Fibroblast of skin of back (primary cell): ENCODE measurements around the gene SCUBE1.

Experiments
- DNase-seq: peaks from one replicate; pipeline ENCODE4 v3.0.0-alpha.2; 2013

SCUBE1 gene

DNA sequence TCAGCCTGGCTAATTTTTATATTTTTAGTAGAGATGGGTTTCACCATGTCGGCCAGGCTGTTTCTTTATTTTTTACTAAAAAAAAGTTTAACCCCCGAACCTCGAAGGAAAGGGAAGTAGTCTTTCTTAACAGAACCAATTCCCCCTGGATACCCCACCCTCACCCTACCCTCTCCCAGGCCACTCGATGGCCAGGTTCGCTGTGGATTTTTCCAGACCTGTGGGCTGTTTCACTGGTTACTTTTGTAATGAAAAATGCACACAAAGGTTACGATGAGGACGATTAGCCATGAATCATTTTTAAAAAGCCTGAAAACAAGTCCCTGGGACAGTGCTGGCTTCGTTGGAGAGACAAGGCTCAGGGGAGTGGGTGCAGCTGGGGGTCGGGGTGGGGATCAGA, 189.3 kb downstream of the SCUBE1 start:
- DNase-seq: no peak

DNA sequence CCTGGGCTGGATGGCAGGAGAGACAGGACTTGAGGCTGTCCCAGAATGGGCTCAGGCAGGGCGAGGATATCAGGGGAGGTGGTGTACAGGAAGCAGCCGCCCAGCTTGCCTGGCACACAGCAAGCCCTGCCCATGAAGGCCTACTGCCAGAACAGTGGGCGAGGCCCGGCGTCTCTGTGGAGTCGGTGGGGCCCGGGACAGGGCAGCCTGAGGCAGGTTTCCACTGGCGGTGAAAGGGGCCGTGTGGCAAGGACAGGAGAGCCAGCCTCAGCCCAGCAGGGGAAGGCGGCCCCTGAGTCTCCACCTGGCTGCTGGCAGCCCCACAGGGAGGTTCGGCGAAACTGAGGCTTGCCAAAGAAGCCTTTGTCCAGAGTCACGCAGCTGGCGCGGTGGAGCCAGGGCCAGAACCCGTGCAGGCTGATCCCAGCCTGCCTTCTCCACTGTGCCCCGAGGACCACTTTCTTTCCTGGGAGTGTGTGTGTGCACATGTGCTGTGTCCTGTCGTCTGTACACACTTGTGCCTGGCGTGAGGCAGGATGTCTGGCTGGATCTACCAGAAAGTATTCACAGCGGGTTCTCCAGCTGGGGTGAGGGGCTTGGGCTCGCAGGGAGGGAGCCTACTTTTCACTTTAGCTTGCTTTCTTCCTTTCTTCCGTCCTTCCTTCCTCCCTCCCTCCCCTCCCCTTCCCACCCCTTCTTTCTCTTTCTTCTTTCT, 190.7 kb downstream of the SCUBE1 start:
- peak; percentile 61 for DNase-seq

DNA sequence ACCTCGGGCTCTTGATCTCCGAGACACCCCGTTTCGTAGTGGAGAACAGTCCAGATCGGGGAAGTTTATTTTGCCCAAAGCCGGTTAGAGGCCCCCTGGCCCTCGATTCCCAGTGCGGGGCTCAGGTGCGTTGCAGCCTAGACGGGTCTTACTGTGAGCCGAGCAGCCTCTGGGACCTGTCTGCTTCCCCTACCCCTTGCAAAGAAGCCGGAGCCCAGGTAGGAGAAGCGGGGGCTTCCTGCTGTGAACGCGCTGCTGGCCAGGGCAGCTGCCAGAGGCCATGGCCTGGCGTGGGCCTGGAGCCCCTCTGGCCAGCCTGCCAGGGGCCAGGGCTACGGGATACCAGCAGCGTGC, 191.2 kb downstream of the SCUBE1 start:
- no peak for DNase-seq

DNA sequence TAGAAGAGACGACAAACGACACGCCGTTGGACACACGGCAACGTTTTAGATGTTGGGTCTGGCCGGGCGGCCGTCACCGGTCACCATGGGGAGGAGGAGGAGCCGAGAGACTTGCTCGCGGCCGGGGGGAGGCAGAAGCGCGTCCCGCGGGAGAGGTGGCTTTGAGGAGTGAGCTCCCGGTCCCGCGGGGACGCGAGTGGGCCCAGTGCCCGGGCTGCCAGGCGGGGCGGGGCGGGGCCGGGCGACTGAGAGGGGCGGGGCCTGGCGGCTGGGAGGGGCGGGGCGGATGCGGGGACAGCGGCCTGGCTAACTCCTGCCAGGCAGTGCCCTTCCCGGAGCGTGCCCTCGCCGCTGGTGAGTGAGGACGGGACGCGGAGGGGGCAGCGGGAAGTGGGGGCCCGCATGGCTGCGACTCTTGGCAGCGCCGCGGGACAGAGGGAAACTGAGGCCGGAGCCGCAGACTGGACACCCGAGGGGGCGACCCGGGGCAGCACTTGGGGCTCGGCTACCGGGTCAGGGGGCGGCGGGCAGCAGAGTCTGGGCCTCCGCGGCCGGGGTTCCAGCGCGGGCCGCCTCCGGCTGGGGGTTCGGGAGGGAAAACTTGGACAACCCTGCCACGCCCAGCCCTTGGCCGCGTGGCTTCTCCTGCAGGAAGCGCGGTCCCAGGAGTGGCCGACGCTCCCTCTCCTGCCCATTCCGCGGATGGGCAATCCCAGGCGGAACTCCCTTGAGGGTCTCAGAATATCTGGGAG, 191.7 kb downstream of the SCUBE1 start, which contains the start of gene TSPO:
TSS of gene TSPO (plus strand) at position 309 of the 752 bp plus-strand sequence. CDS start 7,680 bp downstream, outside the sequence.
- peak; percentile 70 for DNase-seq

DNA sequence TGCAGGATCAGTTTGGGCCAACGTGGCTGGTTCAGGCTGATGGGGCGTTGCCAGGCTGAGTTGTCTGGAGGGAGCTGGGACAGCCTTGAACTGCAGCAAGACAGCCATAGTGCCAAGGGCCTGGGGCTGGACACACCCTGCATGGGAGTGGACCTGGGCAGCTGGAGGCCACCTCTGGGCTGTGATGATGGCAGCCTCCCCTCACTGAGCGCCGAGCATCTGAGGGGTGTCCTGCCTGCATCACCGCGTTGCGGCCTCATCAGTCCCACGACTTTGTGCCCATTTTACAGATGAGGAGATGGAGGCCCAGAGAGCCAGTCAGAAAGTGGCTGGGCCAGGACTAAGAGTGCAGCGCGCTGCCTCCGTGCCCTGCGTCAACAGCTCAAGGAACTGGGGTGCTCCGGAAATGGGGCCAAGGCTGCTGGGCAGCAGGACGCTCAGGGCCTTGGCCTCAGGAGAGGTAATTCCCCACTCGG, 192.4 kb downstream of the SCUBE1 start:
- no peak for DNase-seq

DNA sequence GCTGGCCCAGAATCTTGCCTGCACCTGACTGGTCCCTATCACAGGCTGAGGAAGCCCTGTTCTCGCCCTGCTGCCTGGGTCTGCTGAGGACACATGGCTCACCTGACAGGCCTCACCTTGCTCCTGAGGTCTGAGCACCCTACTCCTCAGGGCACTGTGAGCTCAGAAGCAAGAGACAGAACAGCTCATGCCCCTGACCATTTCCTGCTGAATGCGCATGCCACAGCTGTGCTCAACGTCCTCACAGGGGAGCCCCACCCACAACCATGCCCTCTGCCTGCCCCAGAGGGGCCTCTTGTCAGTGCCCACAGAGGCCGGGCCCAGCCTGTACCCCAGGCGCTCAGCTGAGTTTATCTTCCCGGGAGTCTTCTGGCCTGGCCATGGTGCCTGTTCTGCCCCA, 194.6 kb downstream of the SCUBE1 start:
- no peak for DNase-seq

DNA sequence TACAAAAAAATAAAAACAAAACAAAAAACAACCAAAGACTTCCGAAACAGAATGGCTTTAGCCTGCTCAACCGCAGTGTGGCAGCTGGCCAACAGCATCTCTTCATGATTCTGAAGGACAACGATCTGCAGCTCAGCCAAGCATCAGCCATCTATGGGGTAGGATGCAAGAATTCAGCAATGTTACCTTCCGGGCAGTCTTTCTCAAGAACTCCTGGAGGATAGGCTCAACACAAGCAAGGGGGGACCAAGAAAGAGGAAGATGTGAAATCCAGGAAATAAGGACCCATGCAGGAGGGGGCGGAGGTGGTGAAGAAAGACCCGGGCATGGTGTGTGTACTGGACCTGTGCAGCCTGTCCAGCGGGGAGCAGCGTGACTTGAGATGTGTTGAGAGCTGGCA, 195.4 kb downstream of the SCUBE1 start:
- no peak for DNase-seq
